K562 (cell line): ENCODE results near the gene ABLIM1. TPM values are rescaled to one million over a fixed set of nuclear protein-coding genes. Genes with fewer than 3 reads are reported as not detected.

Experiments used
- ATAC-seq: fragments of 200-7000 bp; cut with Tn5 transposase; 3 replicates; pipeline ENCODE4 v1.9.1; 2020; ENCODE audit warnings: moderate library complexity
- BruUV-seq: library from RNA; stranded (reverse); fragments of 400-500 nt; replicated peaks from 2 replicates; lab custom pipeline; 2021; lab: Mats Ljungman, UMichigan
- CTCF ChIA-PET: fragments of 300-600 bp; formaldehyde crosslinking; extraction: SDS; loops from one replicate; lab custom pipeline; 2021; ENCODE audit warnings: low intra/inter-chr PET ratio; lab: Yijun Ruan, JAX
- POLR2A ChIA-PET: fragments of 300-600, 350-650 bp; sonication (Branson Sonifier 250); formaldehyde crosslinking; extraction: SDS; loops from one replicate; lab custom pipeline; 2021; ENCODE audit warnings: antibody characterized with exemption, inconsistent platforms; lab: Yijun Ruan, JAX
- DNase-seq, 4 experiments: peaks; one replicate each; pipeline versions ENCODE4 v3.0.0 to v3.0.0-alpha.2; 2011 to 2018; ENCODE audit warnings: low spot score in 3 of 4, mixed read lengths in 3 of 4; ENCODE audit errors: extremely low read depth in 1 of 4
- FAIRE-seq: peaks from 2 replicates; lab custom pipeline; 2011; peaks lifted over from hg19 to GRCh38; lab: Jason Lieb, UNC
- H2AFZ ChIP-seq: 2 replicates; pipeline ENCODE4 v1.6.0; 2011; ENCODE audit warnings: low read depth, low read length, control low read depth, inconsistent platforms
- H3K27ac ChIP-seq: fragments of 200-600 bp; 3 replicates; pipeline ENCODE4 v1.8.0; 2011; ENCODE audit warnings: low read depth, mild to moderate bottlenecking, control low read depth, inconsistent platforms, low read length, moderate library complexity, mixed read lengths; ENCODE audit errors: extremely low read depth
- H3K27me3 ChIP-seq, 2 experiments: fragments of 300-600 bp in 1 of 2; 2 replicates in 1 of 2; 3 replicates in 1 of 2; pipeline versions ENCODE4 v1.6.0 to v1.8.0; 2011; ENCODE audit warnings: inconsistent platforms in 2 of 2, low read length in 2 of 2, mild to moderate bottlenecking in 1 of 2, mixed read lengths in 1 of 2, moderate library complexity in 1 of 2; ENCODE audit not compliant: control insufficient read depth in 2 of 2, insufficient read depth in 2 of 2
- H3K36me3 ChIP-seq: fragments of 300-600 bp; 3 replicates; pipeline ENCODE4 v1.8.0; 2011; ENCODE audit warnings: mild to moderate bottlenecking, low read length, inconsistent platforms; ENCODE audit not compliant: control insufficient read depth, insufficient read depth
- H3K4me1 ChIP-seq, 2 experiments: fragments of 200-600 bp in 1 of 2; replicated peaks in 1 of 2; 2 replicates in 1 of 2; 3 replicates in 1 of 2; pipeline versions ENCODE4 v1.5.1 to v1.8.0; 2011; ENCODE audit warnings: inconsistent platforms in 2 of 2, low read length in 2 of 2, mild to moderate bottlenecking in 1 of 2, mixed read lengths in 1 of 2, moderate library complexity in 1 of 2; ENCODE audit not compliant: control insufficient read depth in 2 of 2, insufficient read depth in 2 of 2
- H3K4me2 ChIP-seq: 2 replicates; pipeline ENCODE4 v1.6.1; 2011; ENCODE audit warnings: low read length, control low read depth, inconsistent platforms, mixed read lengths; ENCODE audit not compliant: insufficient read depth
- H3K4me3 ChIP-seq: fragments of 200-600 bp; sonication (generic), shearing (Covaris generic); 2 replicates; pipeline ENCODE4 v1.5.1; 2016; ENCODE audit warnings: control low read depth, inconsistent platforms
- H3K79me2 ChIP-seq: fragments of 200-600 bp; 3 replicates; pipeline ENCODE4 v1.8.0; 2011; ENCODE audit warnings: low read length, inconsistent platforms; ENCODE audit not compliant: control insufficient read depth, insufficient read depth
- H3K9ac ChIP-seq, 2 experiments: 2 replicates each; pipeline versions ENCODE4 v1.6.0 to v1.6.1; 2011; ENCODE audit warnings: low read depth in 2 of 2, low read length in 2 of 2, control low read depth in 1 of 2, inconsistent platforms in 1 of 2, mild to moderate bottlenecking in 1 of 2, mixed read lengths in 1 of 2; ENCODE audit not compliant: insufficient read depth in 1 of 2
- H3K9me1 ChIP-seq: one replicate; pipeline ENCODE4 v1.6.0; 2011; ENCODE audit warnings: inconsistent platforms, mild to moderate bottlenecking, low read length, moderate library complexity; ENCODE audit not compliant: control insufficient read depth, insufficient read depth
- H3K9me3 ChIP-seq: replicated peaks from 2 replicates; pipeline ENCODE4 v1.5.1; 2011; ENCODE audit warnings: low read depth, low read length, inconsistent platforms; ENCODE audit not compliant: control insufficient read depth, insufficient read depth
- H4K20me1 ChIP-seq: replicated peaks from 2 replicates; pipeline ENCODE4 v1.6.1; 2011; ENCODE audit warnings: low read length, inconsistent platforms, mixed read lengths; ENCODE audit not compliant: control insufficient read depth, insufficient read depth
- CTCF ChIP-seq, 3 experiments: IDR thresholded peaks in 2 of 3; conservative IDR thresholded peaks in 1 of 3; 2 replicates each; pipeline ENCODE4 v1.5.1; 2011 to 2012; ENCODE audit warnings: low read length in 3 of 3, mild to moderate bottlenecking in 3 of 3, control low read depth in 2 of 3, improper control_type of control experiment in 1 of 3, inconsistent platforms in 1 of 3, low read depth in 1 of 3, mixed read lengths in 1 of 3, moderate library complexity in 1 of 3; ENCODE audit not compliant: insufficient read depth in 2 of 3
- DIDO1 ChIP-seq: fragments of 450-650 bp; IDR thresholded peaks from 2 replicates; pipeline ENCODE4 v1.6.1; 2016; ENCODE audit warnings: low read depth, missing biosample characterization, missing genetic modification characterization
- ILK ChIP-seq: fragments of 450-650 bp; IDR thresholded peaks from 2 replicates; pipeline ENCODE4 v1.6.1; 2016; ENCODE audit warnings: missing genetic modification characterization, low read depth, mild to moderate bottlenecking, missing compliant biosample characterization, moderate library complexity, borderline replicate concordance
- KDM1A ChIP-seq, 2 experiments: fragments of 450-650 bp; IDR thresholded peaks; 2 replicates each; pipeline ENCODE4 v1.6.1; 2016; ENCODE audit warnings: mild to moderate bottlenecking in 2 of 2
- KHSRP ChIP-seq: fragments of 450-650 bp; IDR thresholded peaks from 2 replicates; pipeline ENCODE4 v1.6.1; 2017
- POLR3A ChIP-seq: IDR thresholded peaks from 2 replicates; pipeline ENCODE4 v1.6.1; 2011; ENCODE audit warnings: borderline replicate concordance, mild to moderate bottlenecking, moderate library complexity; ENCODE audit not compliant: insufficient read length, insufficient read depth; ENCODE audit errors: extremely low read depth
- PPARD ChIP-seq: fragments of 250-450 bp; sonication (Bioruptor Pico); IDR thresholded peaks from 2 replicates; pipeline ENCODE4 v1.8.0; 2022; ENCODE audit warnings: inconsistent platforms, mild to moderate bottlenecking, moderate library complexity
- PTTG1 ChIP-seq: fragments of 450-650 bp; IDR thresholded peaks from 2 replicates; pipeline ENCODE4 v1.6.1; 2016; ENCODE audit warnings: low read depth, mild to moderate bottlenecking, missing genetic modification characterization, missing compliant biosample characterization
- RREB1 ChIP-seq: fragments of 250-450 bp; sonication (Bioruptor Pico); IDR thresholded peaks from 2 replicates; pipeline ENCODE4 v1.4.0; 2020
- SMARCE1 ChIP-seq: fragments of 450-650 bp; IDR thresholded peaks from 2 replicates; pipeline ENCODE4 v1.7.1; 2016; ENCODE audit warnings: mild to moderate bottlenecking
- SMC3 ChIP-seq: conservative IDR thresholded peaks from 2 replicates; pipeline ENCODE4 v1.6.1; 2011; ENCODE audit warnings: low read depth, low read length, improper control_type of control experiment; ENCODE audit not compliant: insufficient read depth
- TEAD4 ChIP-seq, 2 experiments: sonication (generic) in 1 of 2; formaldehyde crosslinking in 1 of 2; IDR thresholded peaks; 2 replicates each; pipeline versions ENCODE4 v1.6.1 to v1.8.0; 2012 to 2022; ENCODE audit warnings: borderline replicate concordance in 1 of 2, inconsistent platforms in 1 of 2, low read length in 1 of 2, mild to moderate bottlenecking in 1 of 2, missing genetic modification reagents in 1 of 2
- TRIM24 ChIP-seq, 2 experiments: fragments of 450-650 bp; IDR thresholded peaks; 2 replicates each; pipeline ENCODE4 v1.6.1; 2016
- ZNF511 ChIP-seq: sonication (generic); formaldehyde crosslinking; IDR thresholded peaks from 2 replicates; pipeline ENCODE4 v1.8.0; 2022; ENCODE audit warnings: mild to moderate bottlenecking, missing genetic modification reagents
- WGBS: fragments of 100-300 bp; shearing (Covaris generic); methylation state at CpG from one replicate; pipeline ENCODE4 v1.1.6; 2016; ENCODE audit warnings: low coverage, mixed read lengths; ENCODE audit not compliant: insufficient coverage; ENCODE audit errors: missing lambda C conversion rate; 5-methylcytosine and 5-hydroxymethylcytosine counted together
- in situ Hi-C: fragments of 300-500 bp; cut with MboI; formaldehyde crosslinking; loops from 4 replicates; pipeline ENCODE4 v1.15.0; 2018; ENCODE audit warnings: inconsistent platforms, mixed read lengths
- intact Hi-C: fragments of 100-400 bp; cut with micrococcal nuclease; formaldehyde crosslinking; loops from 2 replicates; pipeline ENCODE4 v1.14.2; 2022
- polyA plus RNA-seq, 8 experiments: library from polyadenylated mRNA; depleted of rRNA in 4 of 8; stranded (reverse) in 5 of 8; unstranded in 3 of 8; fragments of >200 nt; fragmentation: Nextera tagmentation in 2 of 8; fragmentation: Illumina TruSeq in 1 of 8; extraction: Ambion mirVana in 2 of 8; extraction: Trizol in 1 of 8; gene quantifications; 2 replicates each; pipeline versions ENCODE4 v1.2.1 to v1.2.3, GENCODE V29; 2011 to 2014; ENCODE audit warnings: inconsistent platforms in 1 of 8, missing spikeins in 1 of 8
- total RNA-seq, 7 experiments: library from RNA; depleted of rRNA in 6 of 7; stranded (reverse); fragments of >200 nt in 6 of 7; fragmentation: Illumina TruSeq in 2 of 7; extraction: Trizol in 2 of 7; gene quantifications; 2 replicates each; pipeline versions ENCODE4 v1.2.1 to v1.2.3, GENCODE V29; 2011 to 2021; ENCODE audit warnings: low replicate concordance in 1 of 7

The ABLIM1 gene
- total and polyA plus RNA-seq, 9 of the 15 experiments (the other 6 are each of a cell fraction or from before 2014, with no cell fraction given), result 0.07 to 0.49 (median 0.14) TPM; not detected in 6

DNA sequence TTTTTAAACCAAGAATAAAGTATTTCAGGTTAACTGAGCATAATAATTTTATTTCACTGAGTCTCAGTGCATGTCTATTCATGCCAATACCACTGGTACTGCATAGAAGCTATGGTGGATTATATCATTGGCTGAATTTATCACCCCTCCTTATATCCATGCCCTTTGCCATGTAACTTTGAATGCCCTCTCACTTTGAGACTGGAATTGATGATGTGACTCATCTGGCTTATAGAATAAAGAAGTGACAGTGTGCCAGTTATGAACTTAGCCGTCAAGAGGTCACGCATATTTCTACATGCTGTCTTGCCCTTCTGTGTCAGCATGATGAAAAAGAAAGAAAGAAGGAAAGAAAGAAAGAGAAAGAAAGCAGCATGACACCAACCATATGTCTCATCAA, 20.7 kb upstream of the ABLIM1 start (continued):
- TF ChIP-seq RREB1 (no peak), TRIM24 (IDR thresholded peaks at IDR 0.05) (no peak)

GRCh38 chr10:114678336-114678735, 20.3 kb upstream of the ABLIM1 start:
- H3K9me1 ChIP-seq, result no peaks in the 10 kb centered on the region
- no peaks in the 10 kb centered on the region for H3K4me1 ChIP-seq
- no peak overlapping the region for H2AFZ ChIP-seq
- ChIA-PET POLR2A (no interaction called here), CTCF (no interaction called here)
- H3K79me2 ChIP-seq, result no peaks in the 10 kb centered on the region
- no peaks in the 10 kb centered on the region for H4K20me1 ChIP-seq
- H3K9me3 ChIP-seq, result no peaks in the 10 kb centered on the region
- H3K4me3 ChIP-seq, result no peak overlapping the region
- H3K9ac ChIP-seq, result no peak overlapping the region
- FAIRE-seq (no peak), ATAC-seq (no peak), DNase-seq (no peak)
- intact Hi-C loops, result no loop called here
- H3K27ac ChIP-seq, result no peak overlapping the region
- no TSS peak for BruUV-seq
- 2% methylated on average over 4 of the region's 4 CpGs for WGBS
- in situ Hi-C loops, result no loop called here
- TF ChIP-seq KDM1A (IDR thresholded peaks at IDR 0.05), result no peak
- no peak for TF ChIP-seq TEAD4 (IDR thresholded peaks at IDR 0.05; ENCODE audit: low read length)
- no peak for TF ChIP-seq TEAD4 (CRISPR knock-in tag; IDR thresholded peaks at IDR 0.05; ENCODE audit: borderline replicate concordance)
- no peak for TF ChIP-seq POLR3A
- no peak for TF ChIP-seq SMC3
- no peak for TF ChIP-seq KHSRP
- TF ChIP-seq SMARCE1, result no peak
- no peak for TF ChIP-seq CTCF (IDR thresholded peaks at IDR 0.05 in 2 of 3, conservative IDR thresholded peaks at IDR 0.05 in 1 of 3; ENCODE audit: insufficient read depth in 2 of 3, low read depth in 1 of 3, low read length in 3 of 3)
- TF ChIP-seq DIDO1 (tag), result no peak
- no peak for TF ChIP-seq PPARD (CRISPR knock-in tag)
- no peak for TF ChIP-seq ILK (tag)
- no peak for TF ChIP-seq ZNF511 (CRISPR knock-in tag)
- no peak for TF ChIP-seq PTTG1
- no peak overlapping the region for H3K4me2 ChIP-seq
- H3K27me3 ChIP-seq, result no peaks in the 10 kb centered on the region
- H3K36me3 ChIP-seq, result no peaks in the 10 kb centered on the region
